HG02852 (cell line): ENCODE measurements around the gene MYO1H.

Experiments used
- ATAC-seq: cut with Tn5 transposase; IDR thresholded peaks from one replicate; pipeline ENCODE4 v1.9.1; 2021; ENCODE audit warnings: mild to moderate bottlenecking, moderate library complexity; ENCODE audit not compliant: unreplicated experiment

The MYO1H gene

GRCh38 chr12:109489016-109489954 lies 141.6 kb downstream of the MYO1H start:
- ATAC-seq = no peak

GRCh38 chr12:109489955-109490565 lies 142.4 kb downstream of the MYO1H start:
- ATAC-seq = no peak

GRCh38 chr12:109491671-109492070 lies 144.0 kb downstream of the MYO1H start:
- no peak for ATAC-seq

- ATAC-seq = no peak
Measured at GRCh38 chr12:109492371-109492770, 144.7 kb downstream of the MYO1H start.

GRCh38 chr12:109493090-109493489 lies 145.4 kb downstream of the MYO1H start:
- ATAC-seq = no peak

- no peak for ATAC-seq
Measured at GRCh38 chr12:109493938-109494337, 146.2 kb downstream of the MYO1H start.

GRCh38 chr12:109494348-109494881 lies 146.7 kb downstream of the MYO1H start:
- no peak for ATAC-seq

GRCh38 chr12:109495012-109495411 lies 147.3 kb downstream of the MYO1H start:
- no peak for ATAC-seq

GRCh38 chr12:109496306-109496705 lies 148.6 kb downstream of the MYO1H start:
- ATAC-seq = no peak

GRCh38 chr12:109497675-109498074 lies 150.0 kb downstream of the MYO1H start:
- ATAC-seq = no peak
